Endodermal cell (in vitro differentiated cells): ENCODE results near the gene ODAPH. TPM values are rescaled to one million over a fixed set of nuclear protein-coding genes. Genes with fewer than 3 reads are reported as not detected.
"Not testable (repeated sequence)": the region's sequence is repeated elsewhere in the genome, so short reads cannot be mapped to it uniquely, and the experiment has no call there.

ENCODE experiments used
- DNase-seq: peaks from one replicate; pipeline ENCODE4 v3.0.0-alpha.2; 2017
- H3K27ac ChIP-seq: 2 replicates; pipeline ENCODE4 v1.5.1; 2013; ENCODE audit warnings: mild to moderate bottlenecking, low read depth, low read length, moderate library complexity
- H3K27me3 ChIP-seq: 2 replicates; pipeline ENCODE4 v1.6.1; 2013; ENCODE audit warnings: mild to moderate bottlenecking, low read length, moderate library complexity; ENCODE audit not compliant: insufficient read depth, control insufficient read depth, poor library complexity, severe bottlenecking
- H3K36me3 ChIP-seq: 2 replicates; pipeline ENCODE4 v1.7.0; 2013; ENCODE audit warnings: mild to moderate bottlenecking, low read length, moderate library complexity; ENCODE audit not compliant: control insufficient read depth, insufficient read depth
- H3K4me1 ChIP-seq: one replicate; pipeline ENCODE4 v1.7.0; 2013; ENCODE audit warnings: low read length; ENCODE audit not compliant: control insufficient read depth, insufficient read depth
- H3K4me3 ChIP-seq: 2 replicates; pipeline ENCODE4 v1.5.1; 2013; ENCODE audit warnings: mild to moderate bottlenecking, low read length, moderate library complexity
- H3K9ac ChIP-seq: 2 replicates; pipeline ENCODE4 v1.6.1; 2013; ENCODE audit warnings: mild to moderate bottlenecking, low read length, moderate library complexity; ENCODE audit not compliant: poor library complexity, severe bottlenecking; ENCODE audit errors: extremely low read depth
- H3K9me3 ChIP-seq: 2 replicates; pipeline ENCODE4 v1.6.1; 2013; ENCODE audit warnings: mild to moderate bottlenecking, low read length, moderate library complexity; ENCODE audit not compliant: control insufficient read depth
- H3K27ac Mint-ChIP-seq: 2 replicates; pipeline ENCODE4 v1.8.0; 2020; ENCODE audit warnings: mixed read lengths
- H3K27me3 Mint-ChIP-seq: 2 replicates; pipeline ENCODE4 v1.8.0; 2021; ENCODE audit warnings: mild to moderate bottlenecking, mixed read lengths; ENCODE audit not compliant: insufficient read depth
- H3K36me3 Mint-ChIP-seq: 2 replicates; pipeline ENCODE4 v1.8.0; 2020; ENCODE audit warnings: low read depth, mixed read lengths
- H3K4me1 Mint-ChIP-seq: 2 replicates; pipeline ENCODE4 v1.8.0; 2020; ENCODE audit warnings: mixed read lengths
- H3K4me3 Mint-ChIP-seq: 2 replicates; pipeline ENCODE4 v1.8.0; 2020; ENCODE audit warnings: mild to moderate bottlenecking, moderate library complexity, mixed read lengths
- H3K9me3 Mint-ChIP-seq: 2 replicates; pipeline ENCODE4 v1.8.0; 2020; ENCODE audit warnings: mild to moderate bottlenecking, mixed read lengths
- CTCF ChIP-seq: fragments of 200-600 bp; sonication (generic); conservative IDR thresholded peaks from 2 replicates; pipeline ENCODE4 v1.5.0; 2021; ENCODE audit warnings: antibody characterized with exemption, mild to moderate bottlenecking
- WGBS, 2 experiments: methylation state at CpG; one replicate each; pipeline versions ENCODE4 v1.1.5 to v1.1.7; 2013; ENCODE audit warnings: missing lambda C conversion rate in 2 of 2, mixed read lengths in 1 of 2; ENCODE audit not compliant: insufficient coverage in 1 of 2, insufficient read length in 1 of 2; 5-methylcytosine and 5-hydroxymethylcytosine counted together
- total RNA-seq, 2 donors: library from RNA; stranded (reverse); fragmentation: NEBNext Ultra II Directional in 1 of 2; extraction: Animal tissue kit (Norgen Biotek cat#: 25700) in 1 of 2; gene quantifications; 2 replicates in 1 of 2; 3 replicates in 1 of 2; pipeline ENCODE4 v1.2.1, GENCODE V29; 2021

The ODAPH gene
- total RNA-seq, 2 donors from 2014 or later, result not detected

GRCh38 chr4:75514949-75515612, 40.8 kb upstream of the ODAPH start:
- Mint-ChIP-seq H3K9me3 (peaks cover 4% of the 10 kb centered on the region), H3K36me3 (peaks cover 36% of the 10 kb centered on the region), H3K27me3 (no peaks in the 10 kb centered on the region), H3K4me3 (no peak overlapping the region), H3K27ac (peak overlapping the region; percentile 94), H3K4me1 (peaks cover 11% of the 10 kb centered on the region)
- peaks cover 33% of the 10 kb centered on the region for H3K36me3 ChIP-seq
- 78% methylated on average over 5 to 8 of the region's 9 CpGs for WGBS, 2 experiments
- peak overlapping the region; percentile 89 for H3K9ac ChIP-seq
- peak overlapping the region; percentile 79 for H3K27ac ChIP-seq
- H3K4me3 ChIP-seq, result peak overlapping the region; percentile 100
- no peaks in the 10 kb centered on the region for H3K27me3 ChIP-seq
- no peak for TF ChIP-seq CTCF
- no peak for DNase-seq
- no peaks in the 10 kb centered on the region for H3K4me1 ChIP-seq
- H3K9me3 ChIP-seq, result peaks cover 4% of the 10 kb centered on the region

- WGBS, 2 experiments, result 88% methylated on average over 1 of the region's 1 CpG; no CpG with 5 or more reads in 1 of the 2 experiments
- Histone ChIP-seq H3K4me3 (no peak overlapping the region), H3K27me3 (no peaks in the 10 kb centered on the region), H3K9me3 (no peaks in the 10 kb centered on the region), H3K27ac (no peak overlapping the region), H3K9ac (no peak overlapping the region), H3K4me1 (no peaks in the 10 kb centered on the region), H3K36me3 (peaks cover 37% of the 10 kb centered on the region)
- Mint-ChIP-seq H3K4me1 (peaks cover 11% of the 10 kb centered on the region), H3K27ac (no peak overlapping the region), H3K36me3 (peaks cover 34% of the 10 kb centered on the region), H3K4me3 (no peak overlapping the region), H3K9me3 (no peaks in the 10 kb centered on the region), H3K27me3 (no peaks in the 10 kb centered on the region)
- no peak for TF ChIP-seq CTCF
- DNase-seq, result no peak
These were observed 39.7 kb upstream of the ODAPH start for GRCh38 chr4:75516144-75516543.

GRCh38 chr4:75519452-75519851, 36.4 kb upstream of the ODAPH start:
- not testable (repeated sequence) for H3K4me1 Mint-ChIP-seq, H3K4me1 ChIP-seq, H3K4me3 Mint-ChIP-seq, H3K9me3 Mint-ChIP-seq, H3K27me3 Mint-ChIP-seq, H3K9me3 ChIP-seq, H3K27ac Mint-ChIP-seq, DNase-seq, H3K9ac ChIP-seq, H3K4me3 ChIP-seq, H3K27me3 ChIP-seq, H3K27ac ChIP-seq
- H3K36me3 ChIP-seq, result peaks cover 61% of the 10 kb centered on the region
- WGBS, 2 experiments, result 100% methylated on average over 1 of the region's 7 CpGs; no CpG with 5 or more reads in 1 of the 2 experiments
- peaks cover 49% of the 10 kb centered on the region for H3K36me3 Mint-ChIP-seq
